ENCODE measurements around the gene CARD11. TPM values are rescaled to one million over a fixed set of nuclear protein-coding genes. Genes with fewer than 3 reads are reported as not detected.

Gene CARD11
- total and polyA plus RNA-seq, 2 donors (not counting 1 experiment from before 2014, with no cell fraction given): 0.02 TPM; not detected in 1

GRCh38 chr7:2939193-2939885 lies 104.3 kb downstream of the CARD11 start:
- Histone ChIP-seq H3K4me1 (ENCODE audit: control insufficient read depth, extremely low read depth, insufficient read depth, low read length) (no peaks in the 10 kb centered on the region), H2AFZ (ENCODE audit: low read length) (no peak overlapping the region), H3K27me3 (ENCODE audit: control insufficient read depth, insufficient read depth, low read length) (no peaks in the 10 kb centered on the region), H4K20me1 (ENCODE audit: control insufficient read depth, extremely low read depth, insufficient read depth, low read length) (no peaks in the 10 kb centered on the region), H3K79me2 (ENCODE audit: control insufficient read depth, insufficient read depth, low read length) (no peaks in the 10 kb centered on the region), H3K4me2 (ENCODE audit: extremely low read depth, insufficient read depth, low read length) (no peak overlapping the region), H3K9ac (ENCODE audit: insufficient read depth, low read length) (no peak overlapping the region), H3K27ac (ENCODE audit: insufficient read depth, low read length) (no peak overlapping the region), H3K4me3 (replicated peaks in 1 of 4; ENCODE audit: control extremely low read depth in 1 of 4, insufficient read depth in 1 of 4, low read depth in 3 of 4, low read length in 4 of 4) (no peak overlapping the region), H3K36me3 (ENCODE audit: control insufficient read depth, insufficient read depth, low read length) (no peaks in the 10 kb centered on the region), H3K9me3 (ENCODE audit: control insufficient read depth, insufficient read depth, low read depth, low read length) (no peaks in the 10 kb centered on the region)
- DNase-seq (ENCODE audit: low read depth in 2 of 2): peak in 1 of 2 donors; percentile 5
- TF ChIP-seq EZH2 (IDR thresholded peaks at IDR 0.05; ENCODE audit: low read length, missing control alignments): no peak
- TF ChIP-seq CTCF (conservative IDR thresholded peaks at IDR 0.05 in 1 of 2, IDR thresholded peaks at IDR 0.05 in 1 of 2; ENCODE audit: low read depth in 1 of 2, low read length in 2 of 2): no peak

GRCh38 chr7:2938514-2939192 lies 105.0 kb downstream of the CARD11 start:
- H3K27me3 ChIP-seq (ENCODE audit: control insufficient read depth, insufficient read depth, low read length): no peaks in the 10 kb centered on the region
- no peaks in the 10 kb centered on the region for H3K9me3 ChIP-seq (ENCODE audit: control insufficient read depth, insufficient read depth, low read depth, low read length)
- H4K20me1 ChIP-seq (ENCODE audit: control insufficient read depth, extremely low read depth, insufficient read depth, low read length): no peaks in the 10 kb centered on the region
- no peak for DNase-seq (ENCODE audit: low read depth in 2 of 2)
- no peak overlapping the region for H3K27ac ChIP-seq (ENCODE audit: insufficient read depth, low read length)
- no peak overlapping the region for H3K4me3 ChIP-seq (replicated peaks in 1 of 4; ENCODE audit: control extremely low read depth in 1 of 4, insufficient read depth in 1 of 4, low read depth in 3 of 4, low read length in 4 of 4)
- no peaks in the 10 kb centered on the region for H3K79me2 ChIP-seq (ENCODE audit: control insufficient read depth, insufficient read depth, low read length)
- H3K4me1 ChIP-seq (ENCODE audit: control insufficient read depth, extremely low read depth, insufficient read depth, low read length): no peaks in the 10 kb centered on the region
- H3K9ac ChIP-seq (ENCODE audit: insufficient read depth, low read length): no peak overlapping the region
- TF ChIP-seq EZH2 (IDR thresholded peaks at IDR 0.05; ENCODE audit: low read length, missing control alignments): no peak
- TF ChIP-seq CTCF (conservative IDR thresholded peaks at IDR 0.05 in 1 of 2, IDR thresholded peaks at IDR 0.05 in 1 of 2; ENCODE audit: low read depth in 1 of 2, low read length in 2 of 2): no peak
- H2AFZ ChIP-seq (ENCODE audit: low read length): no peak overlapping the region
- H3K36me3 ChIP-seq (ENCODE audit: control insufficient read depth, insufficient read depth, low read length): no peaks in the 10 kb centered on the region
- H3K4me2 ChIP-seq (ENCODE audit: extremely low read depth, insufficient read depth, low read length): no peak overlapping the region

GRCh38 chr7:2937701-2938513 lies 105.8 kb downstream of the CARD11 start:
- no peaks in the 10 kb centered on the region for H3K36me3 ChIP-seq (ENCODE audit: control insufficient read depth, insufficient read depth, low read length)
- H3K27me3 ChIP-seq (ENCODE audit: control insufficient read depth, insufficient read depth, low read length): no peaks in the 10 kb centered on the region
- TF ChIP-seq CTCF (conservative IDR thresholded peaks at IDR 0.05 in 1 of 2, IDR thresholded peaks at IDR 0.05 in 1 of 2; ENCODE audit: low read depth in 1 of 2, low read length in 2 of 2) (no peak), EZH2 (IDR thresholded peaks at IDR 0.05; ENCODE audit: low read length, missing control alignments) (no peak)
- no peak for DNase-seq (ENCODE audit: low read depth in 2 of 2)
- no peaks in the 10 kb centered on the region for H4K20me1 ChIP-seq (ENCODE audit: control insufficient read depth, extremely low read depth, insufficient read depth, low read length)
- no peak overlapping the region for H3K4me2 ChIP-seq (ENCODE audit: extremely low read depth, insufficient read depth, low read length)
- H3K9me3 ChIP-seq (ENCODE audit: control insufficient read depth, insufficient read depth, low read depth, low read length): no peaks in the 10 kb centered on the region
- H3K79me2 ChIP-seq (ENCODE audit: control insufficient read depth, insufficient read depth, low read length): no peaks in the 10 kb centered on the region
- no peak overlapping the region for H3K4me3 ChIP-seq (replicated peaks in 1 of 4; ENCODE audit: control extremely low read depth in 1 of 4, insufficient read depth in 1 of 4, low read depth in 3 of 4, low read length in 4 of 4)
- H3K4me1 ChIP-seq (ENCODE audit: control insufficient read depth, extremely low read depth, insufficient read depth, low read length): no peaks in the 10 kb centered on the region
- no peak overlapping the region for H3K9ac ChIP-seq (ENCODE audit: insufficient read depth, low read length)
- H2AFZ ChIP-seq (ENCODE audit: low read length): no peak overlapping the region
- H3K27ac ChIP-seq (ENCODE audit: insufficient read depth, low read length): no peak overlapping the region

All from fibroblast of lung (primary cell).